Rectal smooth muscle tissue (tissue), 1 donor: Measurements from ENCODE around the gene SF1.

ENCODE experiments used
- H3K27ac ChIP-seq: one replicate; pipeline ENCODE4 v1.7.0; 2013; ENCODE audit warnings: low read depth, low read length, inconsistent platforms
- H3K27me3 ChIP-seq: one replicate; pipeline ENCODE4 v1.7.0; 2013; ENCODE audit warnings: low read length; ENCODE audit not compliant: control insufficient read depth, insufficient read depth
- H3K36me3 ChIP-seq: one replicate; pipeline ENCODE4 v1.7.0; 2013; ENCODE audit warnings: low read length; ENCODE audit not compliant: control insufficient read depth, insufficient read depth
- H3K4me1 ChIP-seq: one replicate; pipeline ENCODE4 v1.7.0; 2013; ENCODE audit warnings: low read length; ENCODE audit not compliant: control insufficient read depth, insufficient read depth
- H3K4me3 ChIP-seq: one replicate; pipeline ENCODE4 v1.7.0; 2013; ENCODE audit warnings: low read length
- H3K9ac ChIP-seq: one replicate; pipeline ENCODE4 v1.7.0; 2013; ENCODE audit warnings: low read length

SF1 gene

DNA sequence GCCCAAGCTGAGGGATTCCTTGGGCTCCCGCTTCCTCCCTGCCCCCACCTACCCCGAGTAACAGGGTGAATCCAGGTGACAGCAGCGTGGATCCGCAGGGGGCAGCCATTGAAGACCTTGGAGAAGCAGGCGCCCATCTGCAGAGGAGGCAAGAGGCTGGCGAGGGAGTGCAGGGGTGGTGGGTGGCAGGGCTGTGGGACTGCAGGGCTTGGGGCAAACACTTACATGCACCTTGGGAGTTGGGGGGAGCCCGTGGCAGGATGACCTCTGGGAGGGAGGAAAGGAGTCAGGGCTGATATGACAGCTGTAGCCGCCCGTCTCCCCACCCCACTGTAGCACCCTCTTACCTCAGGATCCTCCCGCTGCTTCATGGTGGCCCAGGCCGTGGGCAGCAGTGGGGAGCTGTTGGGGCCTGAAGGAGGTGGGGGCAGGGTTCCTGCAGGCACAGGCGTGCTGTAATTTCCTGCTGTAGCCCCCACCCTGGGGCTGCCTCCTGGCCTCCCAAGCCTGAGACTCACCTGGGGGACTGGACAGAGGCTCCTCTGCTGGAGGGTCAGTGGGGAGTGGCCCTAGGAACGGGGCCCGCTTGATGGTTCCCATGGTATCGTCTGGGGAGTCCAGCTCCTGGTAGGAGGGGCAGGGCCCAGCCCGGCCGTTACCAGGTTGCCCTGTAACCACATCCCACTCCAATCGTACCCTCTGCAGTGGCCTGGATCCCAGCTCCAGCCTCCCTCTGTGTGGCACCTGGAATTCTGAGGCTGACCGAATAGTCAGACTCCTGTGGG is 18.6 kb upstream of the SF1 start:
- Histone ChIP-seq H3K27ac (no peak overlapping the region), H3K27me3 (no peaks in the 10 kb centered on the region), H3K4me1 (no peaks in the 10 kb centered on the region), H3K9ac (no peak overlapping the region), H3K4me3 (no peak overlapping the region), H3K36me3 (peaks cover 2% of the 10 kb centered on the region)

DNA sequence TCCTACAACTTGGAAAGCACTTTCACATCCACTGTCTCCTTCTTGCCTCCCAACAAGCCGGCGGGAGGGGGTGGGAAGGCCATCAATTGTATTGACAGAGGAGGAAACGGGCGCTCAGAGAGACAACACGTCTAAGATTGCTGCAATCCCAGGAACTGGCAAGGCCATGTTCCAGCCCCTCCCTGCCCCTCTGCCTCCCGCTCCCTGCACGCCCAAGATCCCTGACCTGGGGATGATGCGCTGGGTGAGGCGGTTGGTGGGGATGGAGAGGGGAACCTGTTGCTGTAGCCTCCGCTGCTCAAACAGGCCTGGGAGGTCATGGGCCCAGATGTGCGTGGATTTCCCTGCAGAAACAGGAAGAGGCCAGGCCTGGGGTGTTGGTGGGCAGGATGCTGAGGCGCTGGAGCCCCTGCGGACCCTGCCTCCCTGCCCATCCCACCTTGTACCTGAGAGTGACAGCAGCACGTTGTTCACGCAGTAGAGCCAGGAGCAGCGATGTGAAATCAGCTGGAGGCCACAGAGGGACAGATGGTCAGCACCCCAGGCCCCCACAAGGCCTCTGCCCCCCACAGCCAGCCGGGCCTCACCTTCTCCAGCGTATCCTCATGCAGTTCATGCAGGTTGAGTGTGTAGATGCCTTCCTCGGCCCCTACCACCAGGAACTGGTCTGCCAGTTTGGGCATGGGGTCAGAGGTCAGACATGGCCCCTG is 17.9 kb upstream of the SF1 start:
- H3K27ac ChIP-seq, result no peak overlapping the region
- peaks cover 2% of the 10 kb centered on the region for H3K36me3 ChIP-seq
- H3K27me3 ChIP-seq, result no peaks in the 10 kb centered on the region

DNA sequence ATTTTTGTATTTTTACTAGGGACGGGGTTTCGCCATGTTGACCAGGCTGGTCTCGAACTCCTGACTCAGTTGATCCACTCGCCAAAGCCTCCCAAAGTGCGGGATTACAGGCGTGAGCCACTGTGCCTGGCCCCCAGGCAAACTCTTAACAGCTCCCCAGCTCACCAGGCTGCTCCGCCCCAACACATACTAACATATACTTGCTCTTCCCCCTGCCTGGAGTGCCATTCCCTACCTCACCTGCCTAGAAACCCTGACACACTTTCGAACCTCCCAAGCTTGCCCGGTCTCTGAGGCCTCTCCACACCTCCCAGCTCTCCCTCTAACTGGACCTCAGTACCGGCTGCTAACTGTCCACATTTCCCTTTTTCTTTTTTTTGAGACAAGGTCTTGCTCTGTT is 16.2 kb upstream of the SF1 start:
- Histone ChIP-seq H3K27me3 (no peaks in the 10 kb centered on the region), H3K27ac (no peak overlapping the region), H3K4me3 (no peak overlapping the region), H3K36me3 (peaks cover 5% of the 10 kb centered on the region), H3K9ac (no peak overlapping the region), H3K4me1 (no peaks in the 10 kb centered on the region)

More for the DNA sequence above, 17.9 kb upstream of the SF1 start:
- Histone ChIP-seq H3K9ac (no peak overlapping the region), H3K4me1 (no peaks in the 10 kb centered on the region), H3K4me3 (no peak overlapping the region)

DNA sequence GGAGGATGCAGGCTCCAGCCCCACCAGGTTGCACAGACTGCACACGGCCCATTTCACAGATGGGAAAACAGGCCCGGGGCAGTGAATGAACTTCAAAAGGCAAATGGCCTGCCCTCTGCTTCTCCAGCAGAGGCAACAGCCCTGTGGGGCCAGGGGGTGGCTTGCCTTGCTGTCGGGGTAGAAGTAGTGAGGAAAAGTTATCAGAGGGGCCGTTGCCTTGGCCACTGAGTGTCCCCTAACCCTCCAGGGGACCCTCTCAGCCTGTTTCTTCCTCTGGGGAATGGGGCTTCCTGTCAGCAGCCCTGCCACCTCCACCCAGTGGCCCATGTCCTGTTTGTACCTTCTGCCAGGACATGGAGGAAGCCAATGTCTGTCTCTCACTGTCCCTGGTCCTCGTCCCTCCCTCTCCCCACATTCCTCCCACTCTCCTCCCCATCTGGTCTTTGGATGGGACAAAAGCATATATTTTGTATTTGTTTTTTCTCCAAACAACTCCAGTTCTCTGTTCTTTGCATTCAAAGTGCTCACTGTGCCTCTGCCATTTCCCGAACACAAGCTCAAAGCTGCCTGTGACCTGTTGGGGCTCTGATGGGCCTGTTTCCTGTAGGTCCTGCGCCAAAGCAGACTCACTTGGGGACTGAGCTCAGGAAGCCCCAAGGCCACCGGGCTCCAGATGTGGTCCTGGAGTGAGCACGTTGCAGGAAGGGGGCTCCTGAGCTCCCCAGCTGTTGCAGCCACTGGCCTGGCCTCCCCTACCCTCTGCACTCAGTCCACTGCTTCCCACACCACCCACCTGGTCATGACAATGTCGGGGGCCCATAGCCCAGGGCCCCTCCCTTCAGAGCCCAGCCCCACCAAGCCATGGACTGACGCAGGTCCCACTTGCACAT is 15.2 kb upstream of the SF1 start:
- Histone ChIP-seq H3K27me3 (no peaks in the 10 kb centered on the region), H3K4me3 (no peak overlapping the region), H3K27ac (no peak overlapping the region), H3K36me3 (peaks cover 5% of the 10 kb centered on the region), H3K9ac (no peak overlapping the region), H3K4me1 (no peaks in the 10 kb centered on the region)

DNA sequence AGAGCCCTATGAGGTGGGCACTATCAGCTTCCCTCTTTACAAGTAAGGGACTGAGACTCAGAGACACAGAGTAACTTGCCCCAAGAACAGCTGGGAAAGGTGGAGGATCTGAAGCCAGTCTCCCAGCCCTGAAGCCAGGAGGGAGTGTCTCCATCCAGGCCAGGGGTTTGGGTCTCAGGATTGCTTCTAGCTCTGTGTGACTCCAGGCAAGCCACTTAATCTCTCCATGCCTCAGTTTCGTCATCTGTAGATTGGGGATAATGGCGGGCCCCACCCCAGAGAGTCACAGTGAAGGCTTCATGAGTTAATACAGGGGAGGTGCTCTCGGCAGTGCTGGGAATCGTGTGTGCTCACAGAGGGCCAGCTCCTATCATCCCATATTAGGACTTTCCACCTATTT is 14.1 kb upstream of the SF1 start:
- H3K27ac ChIP-seq, result no peak overlapping the region
- H3K36me3 ChIP-seq, result peaks cover 5% of the 10 kb centered on the region
- no peaks in the 10 kb centered on the region for H3K27me3 ChIP-seq
- no peak overlapping the region for H3K9ac ChIP-seq
- no peak overlapping the region for H3K4me3 ChIP-seq
- H3K4me1 ChIP-seq, result no peaks in the 10 kb centered on the region

DNA sequence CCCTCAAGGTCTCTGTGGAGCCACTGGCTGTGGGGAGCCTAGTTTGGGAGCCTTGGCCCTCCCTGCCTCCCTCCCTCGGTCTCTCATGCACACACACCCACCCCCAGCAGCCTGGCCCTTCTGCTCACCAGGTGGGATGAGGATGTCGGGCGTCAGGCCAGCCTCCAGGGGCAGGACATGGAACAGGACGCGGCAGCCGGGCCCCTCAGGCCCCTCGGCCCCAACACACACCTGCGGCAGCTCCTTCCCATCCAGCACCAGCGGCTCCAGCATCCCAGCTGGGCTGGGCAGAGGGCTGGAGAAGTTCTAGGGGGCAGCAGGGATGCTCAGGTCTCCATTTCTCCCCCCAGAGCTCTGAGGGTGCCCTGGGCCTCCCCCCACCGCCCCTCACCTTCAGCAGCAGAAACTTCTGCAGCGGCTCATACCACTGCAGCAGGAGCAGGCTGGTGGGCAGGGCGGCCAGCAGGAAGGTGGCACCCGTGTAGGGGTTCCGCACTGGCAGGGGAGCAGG is 13.5 kb upstream of the SF1 start:
- Histone ChIP-seq H3K27me3 (no peaks in the 10 kb centered on the region), H3K4me1 (no peaks in the 10 kb centered on the region), H3K4me3 (no peak overlapping the region), H3K27ac (no peak overlapping the region), H3K9ac (no peak overlapping the region), H3K36me3 (peaks cover 3% of the 10 kb centered on the region)

DNA sequence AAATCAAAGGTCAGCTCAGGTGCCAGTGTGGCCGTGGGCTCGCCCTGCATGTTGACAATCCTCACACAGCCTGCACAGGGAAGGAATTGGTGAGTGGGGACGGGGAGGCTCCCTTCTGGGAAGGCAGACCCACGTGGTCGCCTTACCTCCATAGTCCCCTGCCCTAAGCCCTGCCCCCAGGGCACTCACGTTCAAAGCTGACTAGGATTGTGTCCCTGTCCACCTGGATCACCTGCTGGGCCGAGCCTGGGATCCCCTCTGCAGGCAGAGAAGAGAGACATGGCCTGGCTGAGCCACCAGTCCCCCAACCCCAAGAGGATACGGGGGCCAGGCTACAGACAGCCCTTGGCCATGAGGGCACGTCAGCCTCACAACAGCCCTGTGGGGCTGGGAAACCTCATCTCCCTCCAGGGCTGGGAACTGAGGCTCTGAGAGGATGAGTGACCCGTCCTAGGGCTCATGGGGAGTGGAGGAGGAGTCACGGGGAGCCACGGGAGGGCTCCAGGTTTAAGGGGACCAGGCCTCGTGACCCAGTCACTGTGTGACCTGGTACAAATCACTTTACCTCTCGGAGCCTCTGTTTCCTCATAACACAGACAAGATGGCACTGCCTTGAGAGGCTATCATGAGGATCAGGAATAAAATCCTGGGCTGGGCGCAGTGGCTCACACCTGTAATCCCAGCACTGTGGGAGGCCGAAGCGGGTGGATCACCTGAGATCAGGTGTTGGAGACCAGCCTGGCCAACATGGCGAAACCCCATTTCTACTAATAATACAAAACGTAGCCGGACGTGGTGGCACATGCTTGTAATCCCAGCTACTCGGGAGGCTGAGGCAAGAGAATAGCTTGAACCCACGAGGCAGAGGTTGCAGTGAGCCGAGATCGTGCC is 12.1 kb upstream of the SF1 start:
- Histone ChIP-seq H3K27me3 (no peaks in the 10 kb centered on the region), H3K9ac (no peak overlapping the region), H3K4me3 (no peak overlapping the region), H3K4me1 (no peaks in the 10 kb centered on the region), H3K36me3 (peaks cover 3% of the 10 kb centered on the region), H3K27ac (no peak overlapping the region)

DNA sequence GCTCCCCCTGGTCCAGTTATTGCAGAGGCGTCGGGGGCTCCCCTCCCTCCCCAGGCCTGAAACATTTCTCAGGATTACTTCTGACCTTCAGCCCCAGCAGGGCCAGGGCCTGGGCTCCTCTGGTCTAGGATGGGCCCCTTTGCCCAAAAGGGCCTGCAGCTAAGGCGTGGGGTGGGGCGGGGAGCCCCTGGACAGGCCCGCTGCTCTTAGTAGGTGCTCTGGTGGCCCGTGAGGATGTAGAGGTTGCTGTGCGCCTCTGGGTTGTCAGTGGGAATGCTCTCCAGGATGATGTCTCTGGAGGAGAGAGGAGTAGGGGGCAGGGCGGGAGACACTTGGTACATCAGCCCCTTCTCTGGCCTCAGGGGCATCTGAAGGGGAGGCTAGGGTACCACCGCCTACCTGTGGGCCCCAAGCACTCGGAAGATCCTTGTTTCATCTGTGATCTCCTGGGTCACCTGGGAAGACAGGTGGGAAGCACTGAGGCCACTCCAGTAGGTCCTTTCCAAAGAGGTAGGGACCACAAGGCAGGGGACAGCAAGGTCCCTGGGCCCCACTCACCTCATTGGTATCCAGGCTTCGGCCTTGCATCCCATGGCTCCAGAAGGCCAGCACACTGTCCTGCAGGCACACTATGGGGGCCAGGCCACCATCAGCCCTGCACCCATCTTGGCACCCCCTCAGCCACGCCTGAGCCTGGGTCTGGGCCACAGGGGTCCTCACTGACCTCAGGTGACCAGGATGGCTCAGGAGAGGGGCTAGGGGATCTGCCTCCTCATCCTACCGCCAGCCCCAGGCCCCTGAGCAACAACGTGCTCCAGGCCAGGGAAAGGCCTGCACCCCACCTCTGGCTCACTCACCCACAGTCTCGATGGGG is 11.2 kb upstream of the SF1 start:
- H3K4me1 ChIP-seq, result no peaks in the 10 kb centered on the region
- no peak overlapping the region for H3K9ac ChIP-seq
- no peaks in the 10 kb centered on the region for H3K27me3 ChIP-seq
- no peak overlapping the region for H3K4me3 ChIP-seq
- no peak overlapping the region for H3K27ac ChIP-seq
- H3K36me3 ChIP-seq, result peaks cover 3% of the 10 kb centered on the region

DNA sequence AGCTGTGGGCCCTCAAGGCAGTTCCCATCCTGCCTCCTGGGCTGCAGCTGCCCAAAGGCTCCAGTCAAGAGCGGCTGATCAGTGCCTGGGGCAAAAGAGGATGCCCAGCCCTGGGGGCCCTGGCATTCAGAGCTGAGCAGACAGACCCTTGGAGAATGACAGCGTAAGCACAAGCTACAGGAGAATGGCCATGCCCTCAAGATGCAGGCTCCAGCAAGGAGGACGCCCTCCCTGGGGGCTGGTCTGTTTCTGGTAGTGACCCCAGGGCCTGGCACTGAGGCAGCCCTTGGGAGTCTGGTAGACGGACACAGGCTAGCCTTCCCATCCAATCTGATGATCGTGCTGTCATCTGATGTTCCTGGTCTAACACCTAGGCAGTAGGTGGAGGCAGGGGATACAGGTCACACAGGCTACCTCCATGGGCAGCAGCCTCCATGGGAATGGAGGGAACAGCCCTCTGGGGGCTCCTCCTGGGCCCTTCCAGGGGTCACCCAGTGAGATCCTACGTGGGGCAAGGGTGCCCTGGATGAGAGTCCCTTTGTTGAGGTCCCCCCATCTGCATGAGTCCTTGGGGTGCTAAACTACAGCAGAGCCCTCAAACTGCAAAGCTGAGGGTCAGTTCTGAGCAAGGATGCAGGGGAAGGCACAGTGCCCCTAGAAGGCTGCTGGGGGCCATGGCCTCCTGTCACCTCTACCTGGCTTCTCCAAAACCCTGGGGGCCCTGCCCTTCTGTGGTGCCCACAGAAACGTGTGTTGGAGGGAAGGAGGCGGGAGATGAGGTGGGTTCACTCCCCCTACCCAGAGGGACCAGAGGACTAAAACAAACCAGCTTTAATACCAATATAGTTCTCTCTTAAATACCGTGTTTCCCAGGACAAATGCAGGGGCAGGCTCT is 10.2 kb upstream of the SF1 start:
- no peak overlapping the region for H3K27ac ChIP-seq
- H3K27me3 ChIP-seq, result no peaks in the 10 kb centered on the region
- no peak overlapping the region for H3K4me3 ChIP-seq
- H3K36me3 ChIP-seq, result peaks cover 3% of the 10 kb centered on the region
- H3K9ac ChIP-seq, result no peak overlapping the region
- no peaks in the 10 kb centered on the region for H3K4me1 ChIP-seq

DNA sequence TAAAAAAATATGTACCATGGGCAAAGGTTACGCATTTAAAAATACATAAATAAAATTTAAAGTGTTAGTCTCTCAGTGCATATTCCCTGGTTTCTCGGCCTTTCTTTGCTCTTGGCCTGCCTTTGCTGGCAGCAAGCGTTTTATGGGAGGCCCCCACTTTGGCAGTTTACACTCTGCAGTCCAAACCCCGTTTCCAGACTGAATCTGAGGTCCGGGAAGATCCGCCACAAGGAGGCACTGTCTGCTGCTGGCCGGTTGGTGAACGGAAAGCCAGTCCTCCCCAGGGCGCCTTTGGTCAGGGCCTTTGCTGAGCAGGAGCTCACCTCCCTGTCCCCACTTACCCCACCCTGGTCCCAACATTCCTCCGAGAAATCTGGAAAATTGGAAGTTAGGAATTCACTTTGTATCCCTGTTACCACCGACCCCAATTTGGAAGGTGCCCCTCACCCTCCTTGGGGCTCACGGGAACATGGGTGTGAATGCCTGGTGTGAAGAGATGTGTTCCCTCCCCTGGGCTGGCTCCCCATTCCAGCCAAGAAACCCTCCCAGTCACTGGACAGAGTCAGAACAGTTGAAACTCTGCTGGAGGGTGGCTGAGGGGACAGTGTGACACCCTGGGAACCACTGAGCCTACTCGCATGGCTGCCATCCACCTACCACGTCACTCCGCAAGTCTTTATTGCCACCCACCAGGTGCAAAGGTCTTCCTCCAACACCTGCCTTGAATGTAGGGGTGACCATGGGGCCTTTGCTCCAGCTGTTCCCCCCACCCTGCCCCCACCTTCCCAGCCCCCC is 9.4 kb upstream of the SF1 start:
- Histone ChIP-seq H3K4me3 (no peak overlapping the region), H3K27me3 (no peaks in the 10 kb centered on the region), H3K36me3 (peaks cover 3% of the 10 kb centered on the region), H3K27ac (no peak overlapping the region), H3K4me1 (no peaks in the 10 kb centered on the region), H3K9ac (no peak overlapping the region)
